ENCODE data around the gene RAMP1.
A peak's percentile ranks its signal among the peaks of the same experiment; 100 is the strongest.
"Not testable (repeated sequence)": the region's sequence is repeated elsewhere in the genome, so short reads cannot be mapped to it uniquely, and the experiment has no call there.

Gene RAMP1

DNA sequence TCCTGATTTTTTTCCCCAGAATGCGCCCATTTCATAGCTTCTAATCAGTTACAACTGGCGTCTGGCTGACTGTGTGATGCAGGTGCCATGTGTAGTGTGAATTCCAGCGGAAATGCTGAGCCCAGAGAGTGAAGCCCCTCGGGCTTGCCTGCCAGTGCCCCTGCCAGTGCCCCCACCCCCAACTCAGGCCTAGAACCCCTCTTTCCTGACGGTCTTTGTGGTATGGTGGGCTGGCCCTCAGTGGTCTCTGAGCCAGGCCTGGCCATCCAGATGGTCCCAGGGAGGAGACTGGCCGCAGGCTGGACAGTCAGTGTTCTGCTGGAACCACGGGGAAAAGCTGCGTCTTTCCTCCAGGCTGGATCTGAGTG lies 3.1 kb downstream of the RAMP1 start:
- H3K4me3 ChIP-seq (ENCODE audit: low read depth, low read length), result no peak overlapping the region
- no peak for DNase-seq (ENCODE audit: low read depth)

GRCh38 chr2:237863102-237863511 lies 3.7 kb downstream of the RAMP1 start:
- no peak overlapping the region for H3K4me3 ChIP-seq (ENCODE audit: low read depth, low read length)
- DNase-seq (ENCODE audit: low read depth), result no peak

DNA sequence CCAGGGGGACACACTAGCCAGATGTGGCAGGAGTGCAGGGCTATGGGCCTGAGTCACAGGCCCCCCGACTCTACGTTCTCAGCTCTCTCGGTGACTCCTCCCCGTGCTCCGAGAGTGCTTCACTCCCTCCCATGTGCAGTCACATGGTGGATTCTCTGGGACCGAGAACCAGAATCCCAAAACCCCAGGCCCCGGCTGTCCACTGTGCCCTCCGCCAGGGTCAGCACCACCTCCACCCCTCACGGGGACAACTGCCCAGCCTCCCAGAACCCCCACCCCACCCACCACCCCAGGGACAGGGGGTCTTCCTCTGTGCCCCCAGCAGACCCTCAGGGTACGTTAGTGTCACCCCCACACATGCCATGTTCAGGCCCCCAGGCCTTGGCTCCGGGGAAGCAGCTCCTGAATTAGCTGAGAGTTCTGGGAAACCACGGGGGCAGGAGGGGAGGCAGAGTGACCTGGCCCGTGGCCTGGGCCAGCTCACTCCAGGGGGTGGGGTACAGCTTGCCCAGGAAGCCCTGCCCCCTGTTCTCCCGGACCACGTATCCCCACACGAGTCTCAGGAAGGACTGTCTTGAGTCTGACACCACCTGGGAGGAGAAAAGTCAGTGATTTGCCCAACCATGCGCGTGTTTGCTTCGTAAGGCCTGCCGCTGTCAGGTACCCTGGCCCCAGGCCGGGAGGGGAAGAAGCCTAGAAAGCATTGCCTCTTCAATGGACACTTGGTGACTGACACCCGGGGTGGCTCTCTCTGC lies 4.4 kb downstream of the RAMP1 start:
- no peak overlapping the region for H3K4me3 ChIP-seq (ENCODE audit: low read depth, low read length)
- DNase-seq (ENCODE audit: low read depth), result no peak

DNA sequence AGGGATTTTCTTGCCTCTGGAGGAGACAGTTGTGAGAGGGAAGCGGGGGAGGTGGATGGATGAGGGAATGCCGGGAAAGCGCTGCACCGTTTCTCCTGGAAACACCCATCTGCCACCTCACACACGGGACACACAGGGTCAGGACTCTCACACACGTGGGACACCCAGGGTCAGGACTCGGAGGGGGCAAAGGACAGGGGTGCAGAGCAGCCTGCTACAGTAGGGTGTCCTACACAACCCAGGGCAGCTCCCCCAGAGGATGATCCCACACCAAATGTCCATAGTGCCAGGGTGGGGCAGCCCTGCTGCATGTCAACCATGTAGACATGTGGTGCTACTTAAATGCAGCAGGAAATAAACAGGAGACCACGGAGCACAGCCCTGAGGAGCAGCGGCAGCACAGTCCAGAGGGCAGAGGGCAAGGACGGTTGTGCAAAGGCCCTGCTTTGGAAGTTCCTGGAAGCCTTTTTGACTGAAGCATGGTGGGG lies 5.1 kb downstream of the RAMP1 start:
- H3K4me3 ChIP-seq (ENCODE audit: low read depth, low read length), result no peak overlapping the region
- DNase-seq (ENCODE audit: low read depth), result no peak

GRCh38 chr2:237864940-237865622 lies 5.7 kb downstream of the RAMP1 start:
- no peak for DNase-seq (ENCODE audit: low read depth)
- H3K4me3 ChIP-seq (ENCODE audit: low read depth, low read length), result no peak overlapping the region

- no peak overlapping the region for H3K4me3 ChIP-seq (ENCODE audit: low read depth, low read length)
- DNase-seq (ENCODE audit: low read depth), result no peak
These were observed 6.2 kb downstream of the RAMP1 start for GRCh38 chr2:237865623-237866041.

DNA sequence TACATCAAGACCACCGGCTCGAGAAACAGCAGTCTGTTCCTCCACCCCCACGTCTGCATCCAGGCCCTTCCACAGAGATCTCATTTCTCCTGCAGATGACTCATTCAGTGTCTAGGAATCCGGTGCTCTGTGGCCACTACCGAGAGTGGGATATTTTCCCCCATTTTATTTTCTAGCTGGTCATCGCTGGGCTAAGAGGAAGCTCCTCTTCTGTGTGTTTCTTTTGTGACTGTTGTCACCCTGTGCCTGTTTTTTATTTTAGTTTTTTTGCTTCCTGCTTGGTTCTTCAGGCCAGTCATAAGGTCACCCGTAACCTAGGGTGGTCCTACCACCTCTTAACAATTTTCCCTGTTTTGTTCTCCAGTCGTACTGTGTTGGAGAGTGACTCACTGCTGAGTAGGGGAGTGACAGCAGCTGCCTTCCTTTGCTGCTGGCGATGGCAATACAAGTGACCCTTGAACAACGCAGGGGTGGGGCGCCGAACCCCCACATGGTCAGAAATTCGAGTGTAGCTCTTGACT lies 6.7 kb downstream of the RAMP1 start:
- DNase-seq (ENCODE audit: low read depth), result peak; percentile 58
- no peak overlapping the region for H3K4me3 ChIP-seq (ENCODE audit: low read depth, low read length)

DNA sequence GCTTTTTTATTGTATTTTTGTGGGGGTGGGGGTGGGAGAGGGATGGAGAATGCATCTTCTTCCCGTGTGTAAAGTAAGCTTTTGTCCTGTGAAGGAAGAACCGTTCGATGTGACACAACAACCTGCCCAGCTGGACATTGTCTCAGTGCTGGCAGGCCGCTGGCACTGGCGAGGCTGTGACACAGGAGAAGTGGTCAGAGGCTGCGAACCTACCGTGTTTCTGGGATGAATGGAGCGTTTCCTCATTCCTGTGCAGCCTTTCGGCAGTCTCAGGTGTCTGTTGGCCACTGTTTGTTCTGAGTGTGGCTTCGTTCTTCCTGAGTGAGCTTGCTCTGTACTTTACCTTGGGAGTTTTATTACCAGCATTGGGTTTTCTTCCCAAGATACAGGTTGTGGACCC lies 8.0 kb downstream of the RAMP1 start:
- DNase-seq (ENCODE audit: low read depth), result no peak
- H3K4me3 ChIP-seq (ENCODE audit: low read depth, low read length), result no peak overlapping the region

DNA sequence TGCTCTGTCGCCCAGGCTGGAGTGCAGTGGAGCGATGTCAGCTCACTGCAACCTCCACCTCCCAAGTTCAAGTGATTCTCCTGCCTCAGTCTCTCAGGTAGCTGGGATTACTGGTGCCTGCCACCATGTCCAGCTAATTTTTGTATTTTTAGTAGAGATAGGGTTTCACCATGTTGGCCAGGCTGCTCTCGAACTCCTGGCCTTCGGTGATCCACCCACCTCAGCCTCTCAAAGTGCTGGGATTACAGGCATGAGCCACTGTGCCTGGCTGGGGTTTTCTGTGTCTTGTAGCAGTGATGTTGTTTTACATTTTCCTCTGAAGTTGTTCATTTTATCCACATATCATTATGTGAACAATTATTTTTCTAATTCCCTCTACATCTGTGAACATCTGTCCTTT lies 8.7 kb downstream of the RAMP1 start:
- H3K4me3 ChIP-seq (ENCODE audit: low read depth, low read length); DNase-seq (ENCODE audit: low read depth): not testable (repeated sequence)

DNA sequence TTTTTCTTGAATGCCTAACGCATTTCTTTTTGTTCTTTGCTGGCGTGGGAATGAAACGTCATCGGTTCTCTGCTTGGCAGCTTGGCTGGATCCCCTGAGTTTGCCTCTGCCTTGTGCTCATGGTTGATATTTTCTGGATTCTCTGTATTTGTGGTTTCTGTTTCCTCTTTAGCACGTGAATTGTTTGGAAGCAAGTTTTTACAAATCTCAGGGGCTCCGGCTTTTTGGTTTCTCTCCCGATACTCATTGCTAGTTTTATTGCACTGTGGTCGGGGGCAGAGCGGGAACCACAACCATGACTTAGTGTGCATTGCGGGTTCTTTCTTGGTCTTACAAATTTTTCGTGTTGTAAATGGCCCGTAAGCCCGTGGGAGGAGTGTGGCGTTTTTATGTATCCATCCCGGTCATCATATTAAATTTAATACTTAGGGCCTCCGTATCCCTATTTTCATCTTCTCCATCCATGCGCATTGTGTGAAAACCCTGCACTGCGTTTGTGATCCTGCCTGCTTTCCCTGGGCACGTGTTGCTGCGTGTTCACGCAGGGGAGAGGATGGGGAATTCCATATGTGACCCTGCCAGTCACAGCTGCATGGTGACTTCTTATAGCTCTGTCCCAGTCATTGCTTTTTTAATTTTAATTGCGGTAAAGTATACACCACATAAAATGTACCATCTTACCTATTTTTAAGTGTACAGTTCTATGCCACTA lies 9.4 kb downstream of the RAMP1 start:
- peak; percentile 62 for DNase-seq (ENCODE audit: low read depth)
- no peak overlapping the region for H3K4me3 ChIP-seq (ENCODE audit: low read depth, low read length)

- DNase-seq (ENCODE audit: low read depth), result no peak
These were observed 10.1 kb downstream of the RAMP1 start for GRCh38 chr2:237869343-237870102.

DNA sequence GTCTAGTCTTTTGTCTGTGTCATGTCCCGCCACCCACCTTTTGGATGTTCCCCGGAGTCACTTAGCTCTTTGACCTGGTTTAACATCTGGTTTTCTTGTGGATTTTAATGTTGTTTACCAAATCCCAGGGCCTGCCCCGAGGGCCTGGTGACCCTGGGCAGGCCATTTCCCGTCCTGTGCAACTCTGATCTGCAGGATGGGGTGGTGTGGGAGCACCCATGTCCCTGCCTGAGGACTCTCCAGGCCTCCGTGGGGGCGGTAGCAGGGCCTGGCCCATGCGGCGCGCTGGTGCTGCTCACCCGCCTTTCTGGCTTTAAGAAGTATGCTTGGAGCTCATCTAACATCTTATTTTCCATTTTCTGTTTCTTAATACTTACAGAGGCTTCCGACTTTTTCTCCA lies 10.7 kb downstream of the RAMP1 start:
- no peak for DNase-seq (ENCODE audit: low read depth)

More at GRCh38 chr2:237869343-237870102, 10.1 kb downstream of the RAMP1 start:
- H3K4me3 ChIP-seq (ENCODE audit: low read depth, low read length), result no peak overlapping the region

DNA sequence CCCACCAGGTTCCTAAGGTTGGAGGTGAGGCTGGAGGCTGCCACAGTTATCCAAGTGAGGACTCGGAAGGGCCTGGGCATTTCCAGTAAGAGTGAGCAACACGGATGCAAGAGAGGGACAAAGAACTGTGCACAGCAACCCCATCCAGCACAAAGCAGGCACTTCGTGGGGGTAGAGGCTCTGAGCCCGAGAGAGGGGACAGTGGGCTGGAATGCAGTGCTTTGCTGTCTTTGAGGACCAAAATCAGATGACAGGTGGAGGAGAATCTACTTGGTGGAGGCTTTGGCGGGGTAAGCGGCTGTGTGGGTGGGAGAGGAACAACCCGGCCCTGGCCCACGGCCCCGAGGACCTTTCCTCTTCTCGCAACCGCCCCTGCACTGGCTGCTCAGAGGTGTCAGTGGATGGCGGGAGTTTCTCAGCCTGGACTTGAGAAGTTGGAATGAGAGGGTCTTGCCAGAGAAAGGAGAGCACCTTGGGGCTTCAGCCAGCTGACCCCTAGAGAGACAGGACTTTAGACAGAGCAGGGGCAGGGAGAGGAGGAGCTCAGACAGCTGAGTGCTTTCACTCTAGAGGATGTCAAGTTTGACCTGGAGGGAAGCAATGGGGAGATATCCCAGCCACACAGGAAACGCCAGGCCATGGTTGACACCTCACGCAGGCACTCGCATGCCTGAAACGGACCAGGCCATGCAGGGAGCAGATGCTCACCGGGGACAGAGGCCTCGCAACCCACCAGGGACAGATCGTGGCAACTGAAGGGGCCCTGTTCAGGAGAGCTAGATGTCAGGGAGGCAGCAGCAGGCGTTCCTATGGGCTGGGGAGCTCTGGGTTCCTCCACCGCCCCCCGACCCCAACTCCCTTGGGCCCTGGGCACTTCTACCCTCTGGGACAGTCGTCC lies 11.6 kb downstream of the RAMP1 start:
- DNase-seq (ENCODE audit: low read depth), result no peak
- no peak overlapping the region for H3K4me3 ChIP-seq (ENCODE audit: low read depth, low read length)

More for the DNA sequence above, 10.7 kb downstream of the RAMP1 start:
- H3K4me3 ChIP-seq (ENCODE audit: low read depth, low read length), result no peak overlapping the region

DNA sequence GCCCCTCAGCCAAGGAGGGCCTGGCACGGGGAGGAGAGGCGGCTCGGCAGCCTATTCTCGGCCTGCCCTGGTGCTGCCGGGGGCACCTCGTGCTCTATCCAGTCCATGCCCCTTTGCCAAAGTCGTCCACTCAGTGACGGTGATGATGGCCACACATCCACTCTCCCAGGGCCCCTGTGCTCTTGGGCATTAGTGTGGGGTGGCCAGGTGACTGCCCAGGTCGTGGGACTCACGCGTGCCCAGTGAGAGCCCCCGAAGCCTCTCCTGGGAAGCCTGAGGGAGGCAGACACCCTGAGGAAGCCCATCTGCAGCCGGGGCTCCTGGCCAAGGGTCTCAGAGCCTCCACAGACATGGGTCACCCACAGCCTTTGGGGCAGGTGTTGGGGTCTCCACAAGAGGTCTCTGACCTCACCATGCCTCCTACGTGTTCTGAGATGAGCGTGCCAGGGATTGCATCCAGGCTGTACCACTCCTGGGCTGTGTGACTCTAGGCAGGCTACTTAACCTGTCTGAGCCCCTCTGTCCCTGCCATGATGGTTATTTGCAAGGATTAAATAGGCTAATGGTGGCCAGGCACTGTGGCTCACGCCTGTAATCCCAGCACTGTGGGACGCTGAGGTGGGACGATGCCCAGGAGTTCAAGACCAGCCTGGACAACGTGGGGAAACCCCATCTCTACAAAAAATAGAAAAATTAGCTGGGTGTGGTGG lies 12.9 kb downstream of the RAMP1 start:
- no peak overlapping the region for H3K4me3 ChIP-seq (ENCODE audit: low read depth, low read length)
- no peak for DNase-seq (ENCODE audit: low read depth)

- H3K4me3 ChIP-seq (ENCODE audit: low read depth, low read length), result no peak overlapping the region
- DNase-seq (ENCODE audit: low read depth), result no peak
These were observed 14.0 kb downstream of the RAMP1 start for GRCh38 chr2:237873421-237873831.

DNA sequence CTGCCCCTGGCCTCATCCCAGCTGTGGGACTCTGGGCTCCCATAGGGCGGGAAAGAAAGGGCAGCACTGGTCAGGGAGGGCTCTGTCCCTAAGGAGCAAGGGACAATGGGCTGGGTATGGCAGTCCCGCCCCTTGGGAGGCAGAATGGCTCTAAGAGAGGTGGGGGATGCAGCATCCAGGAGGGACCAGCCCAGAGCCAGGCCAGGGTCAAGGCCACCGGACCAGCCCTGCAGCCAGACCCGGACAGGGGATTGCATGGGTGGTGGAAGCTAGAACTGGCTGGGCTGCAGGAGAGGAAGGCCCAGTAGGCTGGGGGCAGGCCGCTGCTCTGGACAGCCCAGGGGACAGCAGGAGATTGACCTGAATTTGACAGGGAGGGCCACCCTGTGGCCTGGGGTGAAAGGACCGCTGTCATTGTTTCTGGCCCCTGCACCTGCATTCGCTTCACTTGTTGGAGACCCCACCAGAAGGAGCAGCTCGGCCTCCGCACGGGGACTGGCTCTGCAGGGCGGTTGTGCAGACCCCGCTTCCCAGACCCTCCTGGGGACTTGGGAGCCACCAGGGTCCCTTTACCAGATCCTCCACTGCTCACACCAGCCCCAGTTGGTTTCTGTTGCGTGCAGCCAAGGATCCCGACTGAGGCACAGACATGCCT lies 14.6 kb downstream of the RAMP1 start:
- no peak for DNase-seq (ENCODE audit: low read depth)
- no peak overlapping the region for H3K4me3 ChIP-seq (ENCODE audit: low read depth, low read length)

GRCh38 chr2:237874585-237875161 lies 15.2 kb downstream of the RAMP1 start:
- peak; percentile 51 for DNase-seq (ENCODE audit: low read depth)

More at GRCh38 chr2:237874585-237875161, 15.2 kb downstream of the RAMP1 start:
- no peak overlapping the region for H3K4me3 ChIP-seq (ENCODE audit: low read depth, low read length)
